GM12864 (cell line): Measurements from ENCODE around the gene CEACAM8.
"Not testable (repeated sequence)": the region's sequence is repeated elsewhere in the genome, so short reads cannot be mapped to it uniquely, and the experiment has no call there.

Experiments used
- DNase-seq: peaks from one replicate; pipeline ENCODE4 v3.0.0-alpha.2; 2011; ENCODE audit warnings: low read depth
- H3K4me3 ChIP-seq: 2 replicates; pipeline ENCODE4 v1.5.1; 2011; ENCODE audit warnings: mild to moderate bottlenecking, low read depth, low read length, control low read depth
- CTCF ChIP-seq: IDR thresholded peaks from 2 replicates; pipeline ENCODE4 v1.5.1; 2011; ENCODE audit warnings: low read depth, mild to moderate bottlenecking, moderate library complexity, low read length, control low read depth, inconsistent platforms; ENCODE audit errors: missing control alignments

The CEACAM8 gene

GRCh38 chr19:42538841-42539709, 55.6 kb downstream of the CEACAM8 start:
- no peak for DNase-seq
- no peak overlapping the region for H3K4me3 ChIP-seq
- TF ChIP-seq CTCF: no peak

GRCh38 chr19:42535276-42535675, 59.4 kb downstream of the CEACAM8 start:
- DNase-seq, H3K4me3 ChIP-seq: not testable (repeated sequence)

- no peak for TF ChIP-seq CTCF
- no peak overlapping the region for H3K4me3 ChIP-seq
- DNase-seq: no peak
Observed at GRCh38 chr19:42534391-42534790, 60.3 kb downstream of the CEACAM8 start.

DNA sequence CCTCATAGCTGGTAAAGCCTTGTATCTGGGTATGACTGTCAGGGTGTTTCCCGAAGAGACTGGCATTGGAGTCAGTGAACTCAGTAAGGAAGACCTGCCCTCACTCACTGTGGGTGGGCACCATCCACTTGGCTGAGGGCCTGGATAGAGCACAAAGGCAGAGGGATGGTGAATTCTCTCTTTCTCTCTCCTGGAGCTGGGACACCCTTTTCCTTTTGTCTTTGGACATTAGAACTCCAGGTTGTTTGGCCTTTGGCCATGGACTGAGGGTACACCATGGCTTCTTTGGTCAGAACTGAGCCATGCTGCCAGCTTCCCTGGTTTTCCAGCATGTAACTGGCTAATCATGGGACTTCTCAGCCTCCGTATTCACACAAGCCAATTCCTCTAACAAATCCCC, 61.8 kb downstream of the CEACAM8 start:
- no peak for TF ChIP-seq CTCF
- DNase-seq: no peak
- H3K4me3 ChIP-seq: no peak overlapping the region

- H3K4me3 ChIP-seq: no peak overlapping the region
- DNase-seq: no peak
- TF ChIP-seq CTCF: no peak
Observed at GRCh38 chr19:42531313-42531712, 63.4 kb downstream of the CEACAM8 start.
